KMS-11 (cell line): ENCODE data around the gene OXCT1.
A peak's percentile ranks its signal among the peaks of the same experiment; 100 is the strongest.

Experiments
- H2AFZ ChIP-seq: fragments of 200-600 bp; sonication (generic); 2 replicates; pipeline ENCODE4 v1.6.1; 2016; ENCODE audit warnings: antibody characterized with exemption, mixed run types, low read depth
- H3K27ac ChIP-seq: fragments of 200-600 bp; sonication (generic); 2 replicates; pipeline ENCODE4 v1.6.1; 2016; ENCODE audit warnings: mild to moderate bottlenecking, mixed run types
- H3K27me3 ChIP-seq: fragments of 200-600 bp; sonication (generic); 2 replicates; pipeline ENCODE4 v1.6.1; 2017; ENCODE audit warnings: mild to moderate bottlenecking, low read depth, mixed run types, moderate library complexity; ENCODE audit not compliant: insufficient read depth
- H3K36me3 ChIP-seq: fragments of 200-600 bp; sonication (generic); 2 replicates; pipeline ENCODE4 v1.6.1; 2017; ENCODE audit warnings: mild to moderate bottlenecking, mixed run types; ENCODE audit not compliant: insufficient read depth
- H3K4me1 ChIP-seq: fragments of 200-600 bp; sonication (generic); 2 replicates; pipeline ENCODE4 v1.6.1; 2016; ENCODE audit warnings: mild to moderate bottlenecking, low read depth, mixed run types; ENCODE audit not compliant: poor library complexity, severe bottlenecking
- H3K4me2 ChIP-seq: fragments of 200-600 bp; sonication (generic); 2 replicates; pipeline ENCODE4 v1.7.0; 2016; ENCODE audit warnings: mild to moderate bottlenecking, mixed run types
- H3K4me3 ChIP-seq: fragments of 200-600 bp; sonication (generic); IDR thresholded peaks from 2 replicates; pipeline ENCODE4 v1.6.1; 2017; ENCODE audit warnings: low read depth, low read length, mixed read lengths; ENCODE audit not compliant: insufficient read depth
- H3K79me2 ChIP-seq: fragments of 200-600 bp; sonication (generic); 2 replicates; pipeline ENCODE4 v1.6.1; 2016; ENCODE audit warnings: low read depth, mixed run types; ENCODE audit not compliant: insufficient read depth
- H3K9ac ChIP-seq: fragments of 200-600 bp; sonication (generic); 2 replicates; pipeline ENCODE4 v1.6.1; 2016; ENCODE audit warnings: mild to moderate bottlenecking, mixed run types
- H4K20me1 ChIP-seq: fragments of 200-600 bp; sonication (generic); 2 replicates; pipeline ENCODE4 v1.6.1; 2016; ENCODE audit warnings: mild to moderate bottlenecking, mixed run types; ENCODE audit not compliant: insufficient read depth
- TF ChIP-seq, protein P1 (sequence below): fragments of 200-600 bp; sonication (generic); conservative IDR thresholded peaks from 2 replicates; pipeline ENCODE4 v1.6.1; 2017; ENCODE audit warnings: low read depth, mild to moderate bottlenecking, antibody characterized with exemption, low read length, moderate library complexity, mixed read lengths

Gene OXCT1

GRCh38 chr5:41871852-41872251 lies 1.6 kb upstream of the OXCT1 start:
- Histone ChIP-seq H3K27me3 (no peaks in the 10 kb centered on the region), H3K9ac (no peak overlapping the region), H2AFZ (no peak overlapping the region), H3K4me3 (no peak overlapping the region), H3K79me2 (peaks cover 19% of the 10 kb centered on the region; the same call in 1 of the 2 replicates), H3K36me3 (no peaks in the 10 kb centered on the region), H3K4me2 (no peak overlapping the region), H3K4me1 (peaks cover 73% of the 10 kb centered on the region), H3K27ac (no peak overlapping the region), H4K20me1 (no peaks in the 10 kb centered on the region)
- TF ChIP-seq, protein P1, sequence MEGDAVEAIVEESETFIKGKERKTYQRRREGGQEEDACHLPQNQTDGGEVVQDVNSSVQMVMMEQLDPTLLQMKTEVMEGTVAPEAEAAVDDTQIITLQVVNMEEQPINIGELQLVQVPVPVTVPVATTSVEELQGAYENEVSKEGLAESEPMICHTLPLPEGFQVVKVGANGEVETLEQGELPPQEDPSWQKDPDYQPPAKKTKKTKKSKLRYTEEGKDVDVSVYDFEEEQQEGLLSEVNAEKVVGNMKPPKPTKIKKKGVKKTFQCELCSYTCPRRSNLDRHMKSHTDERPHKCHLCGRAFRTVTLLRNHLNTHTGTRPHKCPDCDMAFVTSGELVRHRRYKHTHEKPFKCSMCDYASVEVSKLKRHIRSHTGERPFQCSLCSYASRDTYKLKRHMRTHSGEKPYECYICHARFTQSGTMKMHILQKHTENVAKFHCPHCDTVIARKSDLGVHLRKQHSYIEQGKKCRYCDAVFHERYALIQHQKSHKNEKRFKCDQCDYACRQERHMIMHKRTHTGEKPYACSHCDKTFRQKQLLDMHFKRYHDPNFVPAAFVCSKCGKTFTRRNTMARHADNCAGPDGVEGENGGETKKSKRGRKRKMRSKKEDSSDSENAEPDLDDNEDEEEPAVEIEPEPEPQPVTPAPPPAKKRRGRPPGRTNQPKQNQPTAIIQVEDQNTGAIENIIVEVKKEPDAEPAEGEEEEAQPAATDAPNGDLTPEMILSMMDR = no peak

GRCh38 chr5:41870627-41871048 lies 413 bp upstream of the OXCT1 start:
- peaks cover 62% of the 10 kb centered on the region for H3K4me1 ChIP-seq
- peak overlapping the region; percentile 85 for H2AFZ ChIP-seq
- peak overlapping the region; percentile 70 for H3K27ac ChIP-seq
- H4K20me1 ChIP-seq = no peaks in the 10 kb centered on the region
- peak overlapping the region; percentile 90 for H3K4me2 ChIP-seq
- no peak overlapping the region for H3K4me3 ChIP-seq
- no peaks in the 10 kb centered on the region for H3K36me3 ChIP-seq
- no peaks in the 10 kb centered on the region for H3K27me3 ChIP-seq
- peaks cover 28% of the 10 kb centered on the region; the same call in 1 of the 2 replicates for H3K79me2 ChIP-seq
- TF ChIP-seq, protein P1 = no peak
- H3K9ac ChIP-seq = peak overlapping the region; percentile 93

DNA sequence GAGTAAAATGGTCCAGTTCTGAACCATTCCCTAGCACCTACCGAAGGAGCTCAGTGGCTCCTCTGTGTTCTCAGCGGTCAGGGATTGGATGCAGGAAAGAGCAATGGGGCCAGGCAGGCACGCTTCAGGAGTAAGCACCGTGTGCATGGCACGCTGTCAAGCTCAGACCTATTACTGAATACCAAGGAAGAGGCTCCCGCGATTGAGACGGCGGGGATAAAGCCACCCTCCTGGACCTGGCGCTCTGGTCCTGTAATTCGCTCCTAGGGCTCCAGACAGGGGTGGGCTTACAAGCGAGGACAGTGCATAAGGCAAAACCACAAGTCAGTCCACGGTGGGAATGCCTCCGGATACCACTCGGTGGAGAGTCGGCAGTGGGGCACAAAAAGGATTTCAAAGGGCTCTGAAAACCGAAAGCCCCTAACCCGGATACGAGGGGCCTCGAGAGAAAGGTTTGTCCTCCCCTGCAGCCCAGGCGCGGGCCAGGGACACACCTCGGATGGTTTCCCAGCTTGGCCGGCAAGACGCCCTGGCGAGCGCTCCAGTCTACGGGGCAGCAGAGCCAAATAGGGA lies 988 bp downstream of the OXCT1 start:
- Histone ChIP-seq H2AFZ (peak overlapping the region; percentile 85), H4K20me1 (no peaks in the 10 kb centered on the region), H3K4me1 (peaks cover 61% of the 10 kb centered on the region), H3K4me2 (peak overlapping the region; percentile 90), H3K4me3 (no peak overlapping the region), H3K36me3 (no peaks in the 10 kb centered on the region), H3K27ac (peak overlapping the region; percentile 70; the same call in 1 of the 2 replicates), H3K9ac (peak overlapping the region; percentile 93; the same call in 1 of the 2 replicates), H3K79me2 (peaks cover 42% of the 10 kb centered on the region), H3K27me3 (no peaks in the 10 kb centered on the region)
- TF ChIP-seq, protein P1 = no peak

- Histone ChIP-seq H3K4me2 (no peak overlapping the region), H3K36me3 (no peaks in the 10 kb centered on the region), H2AFZ (no peak overlapping the region), H3K4me1 (peaks cover 39% of the 10 kb centered on the region), H3K27me3 (no peaks in the 10 kb centered on the region), H3K27ac (no peak overlapping the region), H4K20me1 (no peaks in the 10 kb centered on the region), H3K9ac (no peak overlapping the region), H3K4me3 (no peak overlapping the region), H3K79me2 (peaks cover 50% of the 10 kb centered on the region)
- TF ChIP-seq, protein P1 = no peak
Measured at GRCh38 chr5:41863871-41864486, 6.2 kb downstream of the OXCT1 start.
